ENCODE results near the gene ZNF764.

ZNF764 gene

GRCh38 chr16:30555315-30556124 is 2.7 kb downstream of the ZNF764 start:
- DNase-seq (ENCODE audit: low read depth in 2 of 2), result no peak
- no peak for TF ChIP-seq CTCF (IDR thresholded peaks at IDR 0.05; ENCODE audit: low read depth, low read length)
- H3K4me3 ChIP-seq (replicated peaks in 1 of 2; ENCODE audit: low read depth in 2 of 2, low read length in 2 of 2), result no peak overlapping the region

- no peak for DNase-seq (ENCODE audit: low read depth in 2 of 2)
- no peak overlapping the region for H3K4me3 ChIP-seq (replicated peaks in 1 of 2; ENCODE audit: low read depth in 2 of 2, low read length in 2 of 2)
- TF ChIP-seq CTCF (IDR thresholded peaks at IDR 0.05; ENCODE audit: low read depth, low read length), result no peak
These were observed 3.4 kb downstream of the ZNF764 start for GRCh38 chr16:30554557-30555314.

- TF ChIP-seq CTCF (IDR thresholded peaks at IDR 0.05; ENCODE audit: low read depth, low read length), result no peak
- no peak overlapping the region for H3K4me3 ChIP-seq (replicated peaks in 1 of 2; ENCODE audit: low read depth in 2 of 2, low read length in 2 of 2)
- no peak for DNase-seq (ENCODE audit: low read depth in 2 of 2)
These were observed 4.7 kb downstream of the ZNF764 start for GRCh38 chr16:30553393-30553899.

- H3K4me3 ChIP-seq (replicated peaks in 1 of 2; ENCODE audit: low read depth in 2 of 2, low read length in 2 of 2), result no peak overlapping the region
- no peak for DNase-seq (ENCODE audit: low read depth in 2 of 2)
- no peak for TF ChIP-seq CTCF (IDR thresholded peaks at IDR 0.05; ENCODE audit: low read depth, low read length)
These were observed 5.2 kb downstream of the ZNF764 start for GRCh38 chr16:30552956-30553355.

GRCh38 chr16:30551781-30552180 is 6.4 kb downstream of the ZNF764 start:
- DNase-seq (ENCODE audit: low read depth in 2 of 2), result no peak
- no peak for TF ChIP-seq CTCF (IDR thresholded peaks at IDR 0.05; ENCODE audit: low read depth, low read length)
- H3K4me3 ChIP-seq (replicated peaks in 1 of 2; ENCODE audit: low read depth in 2 of 2, low read length in 2 of 2), result no peak overlapping the region

- TF ChIP-seq CTCF (IDR thresholded peaks at IDR 0.05; ENCODE audit: low read depth, low read length), result no peak
- no peak overlapping the region for H3K4me3 ChIP-seq (replicated peaks in 1 of 2; ENCODE audit: low read depth in 2 of 2, low read length in 2 of 2)
- no peak for DNase-seq (ENCODE audit: low read depth in 2 of 2)
These were observed 9.5 kb downstream of the ZNF764 start for GRCh38 chr16:30548416-30549253.
